KG1 (cell line): ENCODE data around the gene RAC3.

Source experiments
- DNase-seq: peaks from one replicate; lab custom pipeline; 2025; lab: John Stamatoyannopoulos, UW

RAC3 gene

GRCh38 chr17:82055965-82056728 lies 24.7 kb downstream of the RAC3 start:
- no peak for DNase-seq

DNA sequence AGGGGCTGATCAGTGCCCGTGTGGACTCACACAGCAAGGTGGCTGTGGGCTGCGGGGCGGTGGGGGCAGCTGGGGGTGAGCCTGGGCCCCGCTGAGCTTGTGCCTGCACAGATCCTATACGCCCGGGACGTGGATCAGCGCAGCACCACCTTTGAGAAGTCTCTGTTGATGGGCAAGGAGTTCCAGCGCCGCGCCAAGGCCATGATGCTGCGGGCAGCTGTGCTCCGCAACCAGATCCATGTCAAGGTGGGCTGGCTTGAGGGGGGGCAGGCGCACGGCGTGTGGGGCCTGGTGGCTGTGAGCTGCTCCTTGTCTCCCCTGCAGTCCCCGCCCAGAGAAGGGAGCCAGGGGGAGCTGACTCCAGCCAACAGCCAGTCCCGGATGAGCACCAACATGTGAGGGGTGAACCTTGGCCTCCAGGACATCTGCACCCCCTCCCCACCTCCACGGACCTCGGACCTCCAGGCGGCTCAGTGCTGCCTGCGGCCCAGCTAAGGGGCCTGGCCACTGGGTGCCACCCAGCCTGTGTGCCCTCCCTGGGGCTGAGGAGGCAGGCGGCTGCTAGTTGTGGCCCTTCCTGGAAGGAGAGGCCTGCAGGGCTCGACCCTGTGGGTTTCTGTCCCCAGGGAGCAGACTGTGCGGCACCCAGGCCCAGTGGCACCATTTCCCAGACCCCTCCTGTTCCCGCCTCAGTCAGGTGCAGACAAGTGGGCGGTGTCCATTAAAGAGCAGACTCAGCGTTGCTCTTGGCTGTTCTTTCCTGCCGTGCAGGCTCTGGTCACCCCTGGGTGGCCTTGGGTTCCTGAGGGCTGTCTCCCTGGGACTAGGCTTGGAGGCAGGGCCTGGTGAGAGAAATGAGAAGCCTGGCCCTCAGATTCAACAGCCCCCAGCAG lies 25.5 kb downstream of the RAC3 start:
- no peak for DNase-seq

GRCh38 chr17:82058230-82058854 lies 26.9 kb downstream of the RAC3 start:
- no peak for DNase-seq

DNA sequence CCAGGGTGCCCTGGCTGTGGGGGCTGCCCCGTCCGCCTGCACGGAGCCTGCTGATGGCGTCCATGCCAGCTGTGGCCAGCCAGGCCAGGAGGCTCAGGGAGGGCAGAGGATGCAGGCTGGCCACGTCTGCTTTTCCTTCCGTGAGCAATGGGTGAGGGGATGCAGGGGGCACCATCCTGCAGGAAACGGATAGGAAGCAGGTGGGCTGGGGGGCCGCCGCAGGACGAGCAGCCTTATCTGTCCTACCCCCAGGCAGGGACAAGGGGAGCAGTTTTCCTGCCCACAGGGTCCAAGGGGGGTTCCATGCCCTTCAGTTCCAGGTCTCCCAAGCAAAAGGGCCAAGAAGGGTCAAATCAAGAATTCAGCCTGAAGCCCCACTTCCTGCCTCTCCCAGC lies 27.4 kb downstream of the RAC3 start:
- no peak for DNase-seq

DNA sequence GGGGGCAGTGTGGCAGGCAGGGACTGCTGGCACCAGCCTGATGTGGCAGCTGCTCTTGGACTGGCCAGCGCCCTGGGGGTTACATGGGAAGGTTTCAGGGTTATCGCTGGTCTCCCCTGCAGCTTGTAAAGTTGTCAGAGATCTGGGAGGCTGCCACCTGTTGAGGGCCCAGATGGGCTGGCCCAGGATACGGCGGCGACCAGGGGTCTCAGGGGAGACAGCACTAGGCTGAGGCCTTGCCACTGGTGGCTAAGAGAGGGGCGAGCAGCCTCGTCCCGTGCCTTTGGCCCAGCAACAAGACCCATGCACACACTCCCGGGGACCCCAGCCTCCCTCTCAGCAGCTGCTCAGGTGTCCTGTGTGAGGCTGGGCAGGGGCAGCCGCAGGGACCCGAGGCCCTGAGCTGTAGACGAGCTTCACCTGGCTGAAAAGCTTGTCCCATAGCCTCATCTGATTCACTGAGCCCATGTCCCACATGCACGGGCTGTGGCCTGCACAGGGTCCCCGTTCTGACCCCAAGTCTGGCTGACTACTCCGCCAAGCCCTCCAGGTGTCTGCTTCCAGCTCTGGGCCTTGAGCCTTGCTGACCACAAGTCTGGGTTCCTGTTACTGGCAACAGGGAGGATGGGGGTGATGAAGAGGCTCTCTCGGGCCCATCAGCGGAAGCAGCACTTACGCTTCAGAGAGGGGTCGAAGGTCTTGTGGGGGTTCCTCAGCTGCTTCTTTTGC lies 28.0 kb downstream of the RAC3 start:
- no peak for DNase-seq

- DNase-seq: no peak
These were observed 28.5 kb downstream of the RAC3 start for GRCh38 chr17:82060001-82060380.

DNA sequence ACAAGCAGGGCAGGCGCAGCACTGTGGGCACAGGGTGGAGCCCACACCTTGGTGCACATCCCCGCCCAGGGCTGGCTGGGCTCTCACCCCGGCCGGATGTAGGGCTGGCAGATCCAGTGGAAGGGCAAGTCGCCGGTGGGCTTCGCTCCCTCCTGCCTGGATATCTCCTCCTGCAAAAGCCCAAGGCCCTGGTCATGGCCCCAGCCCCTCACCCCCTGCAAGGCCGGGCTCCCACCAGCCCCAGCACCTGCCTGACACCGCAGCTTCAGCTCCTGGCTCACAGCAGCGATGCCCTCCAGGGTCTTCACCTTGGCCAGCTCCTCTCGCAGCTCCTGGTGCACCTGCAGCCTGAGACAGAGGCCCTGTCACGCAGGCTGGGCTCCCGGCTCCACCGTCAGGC lies 29.1 kb downstream of the RAC3 start:
- no peak for DNase-seq

DNA sequence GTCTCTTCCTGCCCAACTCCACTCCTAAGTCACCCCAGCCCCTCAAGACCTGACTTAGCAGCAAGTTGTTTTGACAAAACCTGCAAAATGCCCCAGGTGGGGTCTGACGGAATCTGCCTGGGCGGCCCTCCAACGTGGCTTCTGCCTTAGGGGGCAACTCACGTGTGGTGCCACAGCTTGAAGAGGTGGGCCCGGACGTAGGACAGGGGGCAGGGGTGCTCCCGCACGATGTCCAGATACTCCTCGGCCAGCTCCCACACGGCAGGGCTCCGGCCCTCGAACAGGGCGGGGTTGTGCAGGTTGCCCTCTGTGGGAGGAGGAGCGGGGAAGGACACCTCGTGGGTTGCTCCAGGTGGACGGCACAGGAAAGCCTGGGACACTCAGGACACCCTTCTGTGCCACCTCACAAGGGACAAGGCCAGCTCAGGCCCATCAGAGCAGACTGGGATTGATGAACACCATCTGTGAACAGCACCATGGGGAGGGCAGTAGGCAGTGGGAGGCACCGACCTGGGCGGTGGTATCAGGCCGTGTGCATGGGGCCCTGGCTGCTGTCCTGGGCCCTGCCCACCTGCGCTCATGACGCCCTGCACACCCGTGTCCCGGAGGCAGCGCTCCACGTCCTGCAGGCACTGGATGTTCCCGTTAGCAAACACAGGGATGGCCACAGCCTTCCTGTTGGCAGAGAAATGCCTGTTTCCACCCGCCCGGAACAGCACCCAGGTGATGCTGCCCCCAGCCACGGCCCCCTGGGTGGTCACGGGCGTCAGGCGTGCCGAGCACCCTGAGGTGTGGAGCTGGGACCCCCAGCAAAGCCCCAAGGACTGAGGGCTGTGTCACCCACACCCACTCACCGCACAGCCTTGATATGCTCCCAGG lies 29.8 kb downstream of the RAC3 start:
- DNase-seq: no peak

DNA sequence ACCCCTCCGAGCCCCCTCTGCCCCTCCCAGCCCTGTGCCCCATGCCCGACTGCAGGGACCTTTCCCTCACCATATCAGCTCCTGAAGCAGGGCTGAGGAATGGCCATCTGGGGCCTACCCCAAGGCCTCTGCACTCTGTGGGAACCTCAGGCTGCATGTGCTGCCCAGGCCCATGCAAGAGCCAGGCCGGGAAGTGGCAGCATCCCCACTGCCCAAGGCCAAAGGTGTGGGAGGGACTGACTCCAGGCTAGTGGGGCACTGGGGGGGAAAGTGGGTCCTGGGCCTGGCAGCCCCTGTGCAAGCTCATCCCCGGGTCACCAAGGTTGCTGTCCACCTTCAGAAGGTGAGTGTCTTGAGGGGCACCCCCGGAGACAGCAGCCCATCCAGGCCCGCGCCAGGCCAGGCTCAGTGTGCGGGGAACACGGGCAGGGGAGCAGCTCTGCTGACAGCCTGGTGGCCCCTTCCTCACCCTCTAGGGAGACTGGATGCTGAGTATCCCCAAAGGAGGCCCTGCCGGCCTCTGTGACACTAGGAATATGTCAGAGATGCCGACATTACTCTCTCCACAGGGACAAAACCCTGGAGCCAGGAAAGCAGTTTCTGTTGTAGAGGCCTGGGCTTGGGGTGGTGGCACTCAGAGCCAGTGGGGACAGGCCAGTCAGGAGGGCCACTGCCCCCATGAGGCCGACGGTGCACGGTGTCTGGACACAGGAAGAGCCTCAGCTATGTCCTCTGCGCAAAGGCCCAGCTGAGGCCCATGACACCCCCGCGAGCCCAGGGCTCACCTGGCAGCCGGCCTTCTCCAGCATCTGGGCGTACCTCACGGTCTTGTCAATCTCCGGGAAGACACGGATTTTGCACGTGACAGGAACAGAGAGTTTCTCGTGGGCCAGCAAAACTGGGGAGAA lies 30.9 kb downstream of the RAC3 start:
- DNase-seq: no peak

DNA sequence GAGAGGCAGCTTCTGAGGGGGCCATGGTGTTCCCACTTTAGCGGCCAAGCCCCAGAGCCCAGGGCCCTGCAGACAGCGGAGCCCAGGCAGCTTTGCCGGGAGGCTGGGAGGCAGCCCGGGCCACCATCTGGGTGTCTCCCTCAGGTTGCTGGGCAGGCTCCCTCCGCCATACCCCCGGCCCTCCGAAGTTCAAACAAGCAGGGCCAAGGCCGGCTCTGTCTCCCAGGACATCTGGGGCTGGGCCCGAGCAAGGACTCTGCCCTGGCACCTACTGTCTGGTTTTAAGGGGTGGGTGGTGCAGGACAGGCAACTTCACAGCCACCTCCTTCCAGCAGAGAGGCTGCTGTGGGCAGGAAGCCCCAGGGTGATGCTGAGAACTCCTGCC lies 31.5 kb downstream of the RAC3 start:
- no peak for DNase-seq

DNA sequence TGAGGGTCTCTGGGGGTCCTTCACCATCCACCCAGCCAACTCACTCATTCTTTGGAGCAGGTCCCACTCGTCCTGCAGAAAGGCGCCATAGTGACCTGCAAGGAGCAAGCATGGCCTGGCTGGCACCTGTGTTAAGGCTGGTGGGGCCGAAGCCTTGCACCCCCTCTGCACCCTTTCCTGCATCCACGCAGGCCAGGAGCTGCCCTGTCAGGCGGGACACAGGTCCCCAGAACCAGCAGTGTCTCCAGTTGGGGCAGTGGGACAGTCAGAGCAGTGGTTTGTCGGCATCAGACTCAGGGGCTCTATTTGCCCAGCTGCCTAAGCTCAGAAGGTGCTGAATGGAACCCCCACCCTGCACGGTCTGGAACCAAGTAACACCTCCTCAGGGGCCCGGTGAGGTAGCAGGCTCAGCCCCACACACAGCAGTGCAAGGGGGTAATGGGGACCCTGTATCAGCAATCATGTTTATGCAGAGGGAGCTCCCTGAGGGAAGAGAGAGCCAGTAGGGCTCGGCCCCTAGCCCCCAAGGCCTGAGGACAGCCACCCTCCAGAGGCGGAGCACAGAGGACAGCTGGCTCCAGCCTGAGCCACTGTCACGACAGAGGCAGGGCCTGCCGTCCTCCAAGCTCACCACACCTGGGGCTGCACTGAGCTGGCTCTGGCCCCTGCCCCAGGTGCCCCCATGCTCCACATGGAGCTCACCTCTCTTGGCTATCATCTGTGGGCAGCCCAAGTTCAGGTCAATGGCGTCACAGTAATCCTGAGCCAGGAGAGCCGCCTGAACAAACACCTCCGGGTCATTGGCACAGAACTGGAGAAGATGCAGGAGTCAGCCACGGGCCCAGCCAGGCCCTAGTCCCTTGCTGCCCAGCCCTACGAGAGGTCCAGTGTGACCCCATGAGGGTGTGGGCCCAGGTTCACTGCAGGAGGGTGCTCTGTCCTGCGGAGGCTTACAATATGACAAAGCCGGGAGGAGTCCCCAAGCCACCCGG lies 32.2 kb downstream of the RAC3 start:
- DNase-seq: no peak

DNA sequence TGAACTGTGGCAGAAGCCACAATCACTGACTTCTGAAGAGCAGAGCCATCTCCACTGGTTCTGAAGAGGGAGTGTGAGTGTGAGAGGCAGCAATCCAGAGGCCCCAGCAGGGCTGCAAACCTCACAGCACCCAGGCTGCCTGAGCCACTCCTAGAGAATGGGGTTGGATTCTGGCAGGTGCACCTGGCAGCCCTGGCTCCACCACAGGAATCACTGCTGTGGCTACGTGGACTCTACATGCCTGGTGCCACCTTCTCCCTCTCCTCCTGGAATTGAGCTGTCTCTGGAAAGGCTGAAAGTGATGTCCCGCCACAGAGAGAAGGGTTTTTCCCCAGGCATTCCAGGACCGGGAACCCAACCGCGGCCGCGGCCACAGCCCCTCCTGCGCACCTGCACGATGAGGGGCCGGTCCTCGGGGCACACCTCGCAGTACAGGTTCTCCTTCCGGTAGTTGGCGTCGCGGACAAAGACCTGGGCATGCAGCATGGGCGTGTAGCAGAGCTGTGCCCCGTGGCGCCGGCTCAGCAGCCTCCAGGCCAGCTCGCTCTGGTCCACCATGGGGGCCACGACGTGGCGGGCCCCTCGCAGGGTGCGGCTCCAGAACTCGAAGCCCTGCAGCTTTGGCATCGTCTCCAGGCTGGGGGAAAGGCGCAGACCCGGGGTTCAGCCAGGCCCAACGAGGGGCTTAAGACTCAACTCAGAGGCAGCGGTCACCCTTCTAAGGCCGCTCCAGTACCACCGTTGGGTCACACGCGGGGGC lies 33.1 kb downstream of the RAC3 start:
- DNase-seq: no peak

DNA sequence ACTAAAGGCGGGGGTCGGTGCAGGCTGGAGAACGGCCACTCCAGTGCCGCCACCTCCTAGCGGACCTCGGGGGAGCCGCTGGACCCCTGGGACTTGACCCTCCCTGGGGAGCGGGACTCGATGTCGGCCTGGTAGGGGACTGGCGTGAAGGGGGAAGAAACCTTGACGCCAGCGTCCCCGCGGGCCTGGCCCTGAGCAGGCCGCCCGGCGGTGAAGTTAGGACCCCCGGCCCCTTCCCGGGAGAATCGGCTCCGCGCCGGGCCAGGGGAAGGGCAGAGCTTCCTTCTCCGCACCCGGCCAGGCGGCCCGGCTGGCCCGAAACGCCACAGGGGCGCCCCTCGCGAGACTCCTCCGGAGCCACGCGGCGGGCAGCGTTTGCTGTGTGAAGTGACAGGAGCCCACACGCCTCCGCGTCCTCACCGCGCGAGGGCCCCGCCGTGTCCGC lies 33.7 kb downstream of the RAC3 start:
- no peak for DNase-seq

DNA sequence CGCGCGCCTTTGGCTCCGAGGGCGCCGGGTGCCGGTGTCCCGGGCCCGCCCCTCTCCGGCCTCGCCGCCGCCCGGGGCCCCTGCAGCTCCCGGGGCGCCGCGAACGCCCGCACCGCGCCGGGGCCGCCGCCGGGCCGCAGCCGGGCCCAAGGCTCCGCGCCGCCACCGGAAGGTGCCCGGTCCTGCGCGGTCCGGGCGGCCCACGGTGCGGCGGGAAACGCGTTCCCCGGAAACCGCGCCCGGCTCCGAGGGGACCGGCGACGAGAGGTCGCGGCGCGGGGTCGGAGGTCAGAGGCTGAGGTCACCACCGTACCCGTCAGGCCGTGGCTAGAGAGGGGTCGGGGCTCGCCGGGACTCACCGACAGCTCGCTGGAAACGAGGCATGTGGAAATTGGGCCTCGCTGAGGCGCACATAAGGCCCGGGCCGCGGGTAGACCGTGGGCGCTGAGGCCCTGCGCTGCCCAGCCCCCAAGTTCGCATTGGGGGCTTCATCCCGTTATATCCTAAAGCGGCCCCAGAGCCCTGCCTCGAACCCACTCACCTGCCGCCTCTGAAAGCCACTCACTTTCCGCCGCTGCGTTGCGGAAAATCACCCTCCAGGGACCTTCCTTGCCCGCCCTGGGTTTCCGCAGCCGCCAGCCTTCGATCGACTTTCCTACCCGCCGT lies 34.3 kb downstream of the RAC3 start, which contains the start of gene DUS1L:
Gene DUS1L, minus strand, starts transcription at position 167 of the 666 bp plus-strand sequence. CDS start 745 bp downstream, outside the sequence.
- DNase-seq: peak; percentile 41

- no peak for DNase-seq
These were observed 39.1 kb downstream of the RAC3 start for GRCh38 chr17:82070611-82071010.

DNA sequence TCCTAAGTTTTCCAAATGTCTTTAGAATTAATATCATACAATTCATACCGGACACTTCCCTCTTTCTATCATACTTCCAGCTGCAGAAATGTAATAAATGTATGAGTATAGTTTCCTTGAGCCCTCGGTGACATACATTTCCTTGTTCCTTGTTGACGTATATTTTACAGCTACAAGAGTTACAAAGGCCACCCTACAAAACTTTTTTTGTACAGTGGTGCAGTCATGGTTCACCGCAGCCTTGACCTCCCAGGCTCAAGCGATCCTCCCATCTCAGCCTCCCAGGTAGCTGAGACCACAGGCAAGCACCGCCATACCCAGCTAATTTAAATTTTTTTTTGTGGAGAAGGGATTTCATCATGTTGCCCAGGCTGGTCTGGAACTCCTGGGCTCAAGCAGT lies 41.3 kb downstream of the RAC3 start:
- DNase-seq: no peak

GRCh38 chr17:82073446-82073845 lies 42.0 kb downstream of the RAC3 start:
- DNase-seq: no peak
